Chondrocyte (in vitro differentiated cells): ENCODE data around the gene GRIN1. TPM values are rescaled to one million over a fixed set of nuclear protein-coding genes. Genes with fewer than 3 reads are reported as not detected.

ENCODE experiments used
- DNase-seq: peaks from one replicate; pipeline ENCODE4 v3.0.0; 2021; ENCODE audit warnings: mixed read lengths, low spot score
- H3K27ac Mint-ChIP-seq: one replicate; pipeline ENCODE4 v1.8.0; 2021; ENCODE audit warnings: mild to moderate bottlenecking, moderate library complexity, mixed read lengths; ENCODE audit not compliant: unreplicated experiment
- H3K27me3 Mint-ChIP-seq: 2 replicates; pipeline ENCODE4 v1.8.0; 2021; ENCODE audit warnings: low read depth, mixed read lengths
- H3K36me3 Mint-ChIP-seq: 2 replicates; pipeline ENCODE4 v1.8.0; 2021; ENCODE audit warnings: low read depth, mixed read lengths
- H3K4me1 Mint-ChIP-seq: 2 replicates; pipeline ENCODE4 v1.8.0; 2021; ENCODE audit warnings: low read depth, mild to moderate bottlenecking, mixed read lengths
- H3K4me3 Mint-ChIP-seq: one replicate; pipeline ENCODE4 v1.8.0; 2021; ENCODE audit warnings: mild to moderate bottlenecking, moderate library complexity, mixed read lengths; ENCODE audit not compliant: unreplicated experiment
- H3K9me3 Mint-ChIP-seq: 2 replicates; pipeline ENCODE4 v1.8.0; 2021; ENCODE audit warnings: low read depth, mixed read lengths
- total RNA-seq: library from RNA; stranded (reverse); gene quantifications from 3 replicates; pipeline ENCODE4 v1.2.1, GENCODE V29; 2021
- TF ChIP-seq, protein P1 (sequence below): fragments of 200-600 bp; sonication (generic); IDR thresholded peaks from 2 replicates; pipeline ENCODE4 v1.5.0; 2021; ENCODE audit warnings: antibody characterized with exemption, mild to moderate bottlenecking, moderate library complexity

The GRIN1 gene
- total RNA-seq, 1 donor from 2014 or later: 0.07 TPM

DNA sequence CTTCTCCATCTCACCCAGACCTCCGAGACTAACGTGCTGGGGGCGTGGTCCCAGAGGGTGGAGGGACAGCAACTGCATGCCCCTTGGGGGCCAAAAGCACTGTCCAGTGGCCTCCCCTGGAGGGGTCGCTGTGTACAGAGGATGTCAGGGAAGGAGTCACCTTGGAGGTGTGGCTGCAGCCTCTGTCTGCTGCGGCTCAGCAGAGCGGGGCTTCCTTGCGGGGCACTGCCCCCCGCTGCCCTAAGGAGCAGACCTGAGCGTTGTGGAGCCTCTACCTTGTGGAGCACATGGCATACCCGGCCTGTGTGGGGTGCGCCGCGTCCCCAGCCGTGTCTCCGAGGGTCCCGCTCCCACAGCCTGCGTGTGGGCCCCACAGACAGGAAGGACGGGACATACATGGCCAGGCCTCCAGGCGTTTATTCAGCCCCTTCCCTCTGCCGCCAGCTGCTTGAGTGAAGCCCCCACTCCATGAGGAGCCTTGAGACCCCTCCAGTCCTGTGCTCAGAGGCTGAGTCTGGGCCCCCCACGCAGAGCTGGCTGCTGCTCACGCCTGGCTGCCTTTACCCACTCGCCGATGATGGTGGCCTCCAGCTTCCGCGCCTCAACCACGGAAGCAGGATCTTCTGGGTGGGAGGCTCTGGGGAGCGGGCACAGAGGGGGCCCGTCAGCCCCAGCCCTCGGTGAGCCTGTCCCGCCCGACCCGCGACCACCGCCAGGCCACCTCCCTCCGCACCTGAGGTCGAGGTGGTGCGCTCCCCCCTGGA is 28.6 kb upstream of the GRIN1 start:
- Mint-ChIP-seq H3K36me3 (peaks cover 2% of the 10 kb centered on the region), H3K9me3 (no peaks in the 10 kb centered on the region), H3K4me3 (no peak overlapping the region), H3K27ac (no peak overlapping the region), H3K27me3 (no peaks in the 10 kb centered on the region), H3K4me1 (peaks cover 3% of the 10 kb centered on the region)
- TF ChIP-seq, protein P1, sequence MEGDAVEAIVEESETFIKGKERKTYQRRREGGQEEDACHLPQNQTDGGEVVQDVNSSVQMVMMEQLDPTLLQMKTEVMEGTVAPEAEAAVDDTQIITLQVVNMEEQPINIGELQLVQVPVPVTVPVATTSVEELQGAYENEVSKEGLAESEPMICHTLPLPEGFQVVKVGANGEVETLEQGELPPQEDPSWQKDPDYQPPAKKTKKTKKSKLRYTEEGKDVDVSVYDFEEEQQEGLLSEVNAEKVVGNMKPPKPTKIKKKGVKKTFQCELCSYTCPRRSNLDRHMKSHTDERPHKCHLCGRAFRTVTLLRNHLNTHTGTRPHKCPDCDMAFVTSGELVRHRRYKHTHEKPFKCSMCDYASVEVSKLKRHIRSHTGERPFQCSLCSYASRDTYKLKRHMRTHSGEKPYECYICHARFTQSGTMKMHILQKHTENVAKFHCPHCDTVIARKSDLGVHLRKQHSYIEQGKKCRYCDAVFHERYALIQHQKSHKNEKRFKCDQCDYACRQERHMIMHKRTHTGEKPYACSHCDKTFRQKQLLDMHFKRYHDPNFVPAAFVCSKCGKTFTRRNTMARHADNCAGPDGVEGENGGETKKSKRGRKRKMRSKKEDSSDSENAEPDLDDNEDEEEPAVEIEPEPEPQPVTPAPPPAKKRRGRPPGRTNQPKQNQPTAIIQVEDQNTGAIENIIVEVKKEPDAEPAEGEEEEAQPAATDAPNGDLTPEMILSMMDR: no peak
- no peak for DNase-seq

GRCh38 chr9:137110911-137111787 is 27.8 kb upstream of the GRIN1 start:
- Mint-ChIP-seq H3K27me3 (no peaks in the 10 kb centered on the region), H3K36me3 (peaks cover 2% of the 10 kb centered on the region), H3K9me3 (no peaks in the 10 kb centered on the region), H3K4me1 (peaks cover 3% of the 10 kb centered on the region), H3K27ac (no peak overlapping the region), H3K4me3 (no peak overlapping the region)
- TF ChIP-seq, protein P1: no peak
- DNase-seq: no peak

GRCh38 chr9:137111788-137112563 is 27.0 kb upstream of the GRIN1 start:
- Mint-ChIP-seq H3K4me1 (peaks cover 3% of the 10 kb centered on the region), H3K27me3 (no peaks in the 10 kb centered on the region), H3K27ac (no peak overlapping the region), H3K9me3 (no peaks in the 10 kb centered on the region), H3K4me3 (no peak overlapping the region), H3K36me3 (peaks cover 2% of the 10 kb centered on the region)
- TF ChIP-seq, protein P1: no peak
- no peak for DNase-seq

DNA sequence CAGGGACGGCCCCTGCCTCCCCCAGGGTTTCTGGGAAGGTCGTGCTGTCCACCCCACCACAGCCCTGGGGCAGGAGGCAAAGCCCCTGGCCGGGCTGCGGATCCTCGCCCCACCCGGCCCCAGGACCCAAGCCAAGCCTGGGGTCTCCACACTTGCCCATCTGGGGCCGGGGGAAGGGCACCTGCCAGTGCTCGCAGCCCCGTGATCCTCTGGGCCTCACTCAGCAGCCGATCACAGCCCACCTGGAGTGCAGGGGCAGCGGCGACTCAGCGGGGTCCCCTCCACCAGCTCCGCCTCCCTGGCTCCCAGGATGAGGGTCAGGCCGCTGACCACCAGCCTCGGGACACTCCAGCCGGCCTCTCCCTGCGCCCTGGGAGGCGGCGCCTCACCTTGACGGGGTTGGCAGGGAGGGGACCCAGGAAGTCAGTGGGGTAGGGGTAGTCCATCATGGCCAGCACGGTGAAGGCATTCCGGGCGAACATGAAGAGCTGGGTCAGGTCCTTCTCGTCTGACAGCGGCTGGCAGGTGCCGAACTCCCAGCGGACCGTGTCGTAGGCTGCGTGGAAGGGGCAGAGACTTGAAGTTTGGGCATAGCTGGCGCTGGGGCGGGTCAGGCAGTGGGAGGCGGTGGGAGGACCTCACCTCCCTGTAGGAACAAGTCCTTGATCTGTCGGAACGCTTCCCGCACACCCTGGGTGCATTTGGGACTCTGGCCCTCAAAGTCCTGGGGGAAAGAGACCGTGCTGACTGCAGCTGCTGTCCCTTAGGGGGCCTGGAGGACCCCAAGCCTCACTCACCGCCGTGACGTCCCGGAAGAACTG is 26.2 kb upstream of the GRIN1 start:
- DNase-seq: no peak
- Mint-ChIP-seq H3K4me3 (peak overlapping the region; percentile 63), H3K9me3 (no peaks in the 10 kb centered on the region), H3K27me3 (no peaks in the 10 kb centered on the region), H3K27ac (no peak overlapping the region), H3K36me3 (peaks cover 2% of the 10 kb centered on the region), H3K4me1 (peaks cover 3% of the 10 kb centered on the region)
- TF ChIP-seq, protein P1: no peak
